Germinal center (tissue), 1 donor: ENCODE measurements around the gene SLC4A4.
"Not testable (repeated sequence)": the region's sequence is repeated elsewhere in the genome, so short reads cannot be mapped to it uniquely, and the experiment has no call there.

Source experiments
- DNase-seq: peaks from one replicate; pipeline ENCODE4 v3.0.0; 2012; ENCODE audit warnings: mixed read lengths, low spot score

Gene SLC4A4

DNA sequence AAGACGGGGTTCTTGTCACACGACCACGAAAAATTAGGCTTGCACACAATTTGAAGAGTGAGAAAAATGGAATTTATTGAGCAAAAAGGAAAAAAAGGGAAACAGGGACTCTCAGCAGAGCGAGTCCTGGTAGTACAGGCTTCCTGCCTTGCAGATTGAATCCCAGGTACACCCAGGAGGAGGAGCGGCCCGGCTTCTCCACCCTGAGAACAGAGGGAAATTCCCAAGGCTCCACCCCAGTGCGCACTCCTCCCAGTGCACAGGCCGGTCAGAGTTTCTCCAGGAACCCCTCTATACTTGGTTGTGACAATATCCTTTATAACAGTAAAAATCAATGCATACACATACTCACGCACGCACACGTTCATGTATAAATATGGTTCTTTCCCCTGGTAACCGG, 22.0 kb downstream of the SLC4A4 start:
- no peak for DNase-seq

DNA sequence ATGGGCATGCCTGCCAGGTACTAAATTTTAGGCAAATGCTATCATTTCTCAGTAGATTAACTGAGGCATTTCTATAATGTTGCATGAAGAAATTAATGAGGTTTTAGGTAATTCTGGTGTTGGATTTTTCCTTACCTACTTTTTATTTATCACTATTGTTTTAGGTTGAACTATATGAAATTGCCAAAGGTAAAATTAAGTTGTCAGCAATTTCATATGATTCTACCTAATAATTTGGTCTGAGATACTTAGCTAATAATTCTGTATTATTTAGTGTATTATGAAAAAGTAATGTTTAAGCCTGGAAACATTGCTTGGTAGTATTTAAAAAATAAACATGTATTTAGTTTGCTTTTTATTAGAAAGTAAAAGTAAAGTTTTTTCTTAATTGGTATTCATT, 22.7 kb downstream of the SLC4A4 start:
- no peak for DNase-seq

DNA sequence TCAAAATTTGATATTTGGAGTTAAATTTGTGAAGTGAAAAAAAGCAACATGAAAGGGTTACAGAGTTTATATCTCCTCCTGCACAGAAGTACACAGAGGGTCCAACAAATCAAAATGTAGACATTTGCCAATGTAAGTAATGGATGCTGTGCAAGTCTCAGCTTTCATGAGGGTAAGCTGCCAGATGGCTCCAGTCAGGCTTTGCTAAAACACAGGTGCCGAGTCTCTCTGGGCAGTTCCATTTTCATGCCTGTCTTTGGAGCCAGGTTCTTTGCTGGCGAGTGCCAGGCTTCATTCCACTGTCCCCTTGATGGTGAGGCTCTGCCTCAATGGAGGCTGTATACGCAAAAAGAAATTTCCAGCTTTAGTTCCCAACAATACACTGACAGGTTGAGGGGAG, 27.9 kb downstream of the SLC4A4 start:
- no peak for DNase-seq

GRCh38 chr4:71367546-71367945, 28.7 kb downstream of the SLC4A4 start:
- no peak for DNase-seq

DNA sequence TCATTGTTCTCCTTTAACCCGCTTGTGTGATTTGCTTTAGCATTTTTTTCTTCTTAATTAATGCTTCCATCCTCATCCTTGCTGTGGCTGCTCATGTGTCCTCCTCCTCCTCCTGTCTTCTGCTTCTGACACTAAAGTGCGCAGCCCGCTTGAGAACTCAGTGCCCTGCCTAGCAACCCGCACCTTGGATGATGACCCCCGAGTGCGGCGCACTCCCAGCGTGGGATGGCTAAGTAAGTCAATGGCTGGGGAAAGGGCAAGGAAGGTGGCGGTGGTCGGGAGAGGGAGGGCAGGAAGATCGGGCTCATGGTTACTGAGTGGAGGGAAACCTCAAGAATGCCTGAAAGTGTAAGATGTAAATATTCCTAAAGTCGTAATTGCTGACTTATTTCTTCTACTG, 30.1 kb downstream of the SLC4A4 start:
- DNase-seq: no peak

DNA sequence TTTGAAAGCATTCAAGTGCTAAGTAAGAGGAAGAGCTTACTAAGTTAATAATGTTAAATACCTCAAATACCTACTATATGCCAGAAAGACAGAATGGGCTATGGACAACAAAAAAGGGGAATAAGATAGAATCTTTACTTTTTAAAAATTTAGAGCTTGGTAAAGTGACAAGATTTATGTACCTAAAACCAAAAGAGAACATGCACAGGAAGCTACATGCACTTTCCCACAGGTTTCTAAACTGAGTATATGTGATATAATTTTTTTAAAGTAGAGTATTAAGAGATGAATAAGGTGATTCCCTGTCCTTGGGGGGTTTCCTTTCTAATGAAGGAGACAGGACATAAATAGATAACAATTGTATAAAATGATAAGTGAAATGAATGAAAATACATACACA, 30.7 kb downstream of the SLC4A4 start:
- DNase-seq: no peak

DNA sequence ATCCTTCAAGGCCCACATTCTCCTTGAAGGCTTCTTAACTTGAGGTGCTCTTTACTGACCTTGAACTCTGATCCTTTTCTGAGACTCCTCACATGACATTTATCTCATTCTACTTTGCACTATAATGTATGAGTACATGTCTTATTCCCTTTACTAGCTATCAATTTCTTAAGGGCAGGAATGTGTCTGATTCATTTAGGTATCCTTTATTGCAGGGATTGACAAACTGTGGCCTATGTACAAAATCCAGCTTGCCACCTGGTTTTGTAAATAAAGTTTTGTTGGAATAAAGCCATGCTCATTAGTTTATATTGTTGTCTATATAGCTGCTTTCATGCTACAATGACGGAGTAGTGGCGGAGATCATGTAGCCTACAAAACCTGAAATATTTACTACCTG, 36.7 kb downstream of the SLC4A4 start:
- no peak for DNase-seq

GRCh38 chr4:71377561-71377960, 38.7 kb downstream of the SLC4A4 start:
- DNase-seq: no peak

DNA sequence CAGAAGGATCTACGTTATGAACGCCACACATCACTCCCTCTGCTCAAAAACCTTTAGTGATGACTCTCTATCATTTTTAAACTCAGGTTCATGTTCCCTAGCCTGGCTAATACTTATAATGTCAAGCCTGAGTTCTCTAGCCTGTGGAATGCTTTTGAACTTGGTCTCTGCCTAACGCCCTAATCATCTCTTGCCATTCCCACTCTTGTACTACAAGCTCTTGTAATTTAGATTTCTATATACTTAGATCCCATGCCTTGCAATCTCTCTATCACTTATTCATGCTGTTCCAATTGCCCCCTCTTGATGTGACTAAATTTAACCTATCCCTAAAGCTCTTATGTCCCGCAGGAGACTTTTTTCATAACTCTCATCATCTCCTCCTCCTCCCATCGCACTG, 40.3 kb downstream of the SLC4A4 start:
- DNase-seq: no peak

GRCh38 chr4:71380788-71381187, 42.0 kb downstream of the SLC4A4 start:
- DNase-seq: no peak

GRCh38 chr4:71382125-71382899, 43.5 kb downstream of the SLC4A4 start:
- no peak for DNase-seq

- no peak for DNase-seq
These were observed 44.2 kb downstream of the SLC4A4 start for GRCh38 chr4:71382900-71383560.

DNA sequence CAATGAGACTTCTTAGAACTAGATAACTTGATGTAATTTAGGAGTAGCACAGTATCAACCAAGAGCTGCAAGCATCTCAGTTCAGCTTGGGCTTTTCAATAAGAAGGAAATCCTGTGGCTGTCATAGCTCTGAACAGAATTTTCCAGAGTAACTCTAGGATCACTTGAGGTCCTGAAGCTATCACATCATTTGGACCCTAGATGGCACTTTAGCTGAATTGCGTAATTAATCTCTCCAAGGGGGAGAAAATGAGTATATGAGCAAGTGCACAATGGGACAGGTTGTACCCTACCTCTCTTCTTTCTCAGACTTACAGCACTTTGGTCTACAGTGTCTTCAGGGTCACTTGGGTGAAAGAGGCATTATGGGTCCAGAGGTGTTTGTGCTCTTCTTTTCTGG, 45.2 kb downstream of the SLC4A4 start:
- no peak for DNase-seq

DNA sequence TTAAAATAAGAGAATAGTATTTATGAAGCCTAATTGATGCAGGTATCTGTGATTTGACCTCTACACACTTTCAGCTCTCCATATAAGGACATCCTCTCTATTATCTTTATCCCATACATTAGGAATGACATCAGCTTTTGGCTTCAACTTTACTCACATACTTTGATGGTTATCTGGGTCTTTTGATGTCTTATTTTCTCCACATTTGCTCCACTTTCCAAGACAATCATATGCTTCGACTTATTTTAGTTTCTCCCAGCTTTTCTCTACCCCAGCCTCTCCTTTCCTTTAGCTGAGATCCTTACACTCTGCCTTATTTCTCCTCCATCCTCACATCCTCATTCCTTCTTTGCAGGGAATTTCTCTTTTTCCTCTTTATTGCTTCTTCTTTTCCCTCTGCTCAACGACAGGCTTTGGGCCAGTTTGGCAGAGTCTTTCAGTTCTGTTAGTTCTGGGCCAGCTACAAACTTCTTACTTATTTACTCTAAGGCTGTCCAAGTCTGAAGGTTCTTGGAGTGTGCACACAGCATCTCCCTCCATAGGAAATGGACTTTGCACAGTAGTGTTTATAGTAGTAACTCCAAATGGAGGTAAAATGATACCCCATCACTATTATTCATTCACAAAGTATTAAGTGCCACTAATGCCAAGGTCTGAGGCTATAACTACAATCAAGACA, 50.5 kb downstream of the SLC4A4 start:
- DNase-seq: no peak

GRCh38 chr4:71392109-71392508, 53.3 kb downstream of the SLC4A4 start:
- no peak for DNase-seq

DNA sequence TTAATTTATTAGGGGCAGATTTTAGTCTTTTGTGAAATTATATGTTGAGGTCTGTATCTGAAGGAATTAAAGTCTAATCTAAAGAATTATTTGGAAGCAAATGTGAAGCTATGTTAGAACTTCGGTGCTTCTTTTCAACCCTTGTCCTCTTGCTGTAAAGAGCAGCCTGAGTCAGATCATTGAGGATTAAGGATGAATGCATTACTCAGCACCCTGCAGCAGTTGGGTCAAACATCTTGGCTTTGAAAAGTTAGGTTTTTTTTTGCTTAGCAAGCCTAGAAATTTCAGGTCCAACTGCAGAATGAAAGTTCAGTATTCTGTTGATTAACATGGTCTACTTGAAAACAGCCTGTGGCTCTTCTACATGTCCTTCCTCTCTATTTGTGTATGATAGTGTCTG, 57.6 kb downstream of the SLC4A4 start:
- DNase-seq: no peak

GRCh38 chr4:71400810-71401209, 62.0 kb downstream of the SLC4A4 start:
- no peak for DNase-seq

DNA sequence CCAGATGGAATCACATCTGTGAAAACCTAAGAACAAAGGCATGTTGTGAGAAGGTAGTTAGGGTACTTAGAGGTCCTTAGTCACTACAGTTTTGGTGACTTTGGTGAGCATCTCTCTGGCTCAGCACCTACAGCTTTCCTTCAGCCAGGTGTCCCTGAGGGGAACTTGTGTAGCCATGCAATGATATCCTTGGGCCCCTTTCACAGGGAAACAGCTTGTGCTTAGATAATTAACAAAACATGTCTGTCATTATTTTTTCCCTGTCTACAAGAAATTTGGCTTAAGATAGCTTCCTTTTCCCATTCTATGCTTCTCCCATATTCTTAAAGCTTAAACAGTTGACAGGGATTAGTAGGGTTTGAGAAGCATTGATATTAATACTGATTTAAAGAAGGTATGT, 63.8 kb downstream of the SLC4A4 start:
- no peak for DNase-seq

- DNase-seq: no peak
These were observed 65.2 kb downstream of the SLC4A4 start for GRCh38 chr4:71404049-71404448.

DNA sequence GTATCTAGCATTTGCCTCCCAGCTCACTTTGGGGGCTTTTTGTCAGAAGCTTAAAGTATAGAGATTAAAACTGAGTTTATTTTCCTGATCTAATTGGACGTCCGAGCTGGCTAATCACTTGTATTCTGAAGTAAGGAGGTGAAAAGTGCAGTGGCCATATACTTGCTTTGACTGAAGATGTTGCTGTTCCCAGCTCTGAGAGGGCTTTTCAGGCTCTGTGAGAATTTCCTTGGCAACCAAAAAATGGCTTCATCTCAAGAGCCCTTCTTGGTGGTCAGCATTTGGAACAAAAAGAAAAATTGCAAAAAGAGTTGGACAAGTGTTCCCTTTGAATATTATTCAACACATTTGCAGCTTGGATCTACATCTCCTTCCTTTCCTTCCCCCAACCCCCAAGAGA, 67.0 kb downstream of the SLC4A4 start:
- DNase-seq: no peak

GRCh38 chr4:71406459-71406963, 67.7 kb downstream of the SLC4A4 start:
- no peak for DNase-seq

DNA sequence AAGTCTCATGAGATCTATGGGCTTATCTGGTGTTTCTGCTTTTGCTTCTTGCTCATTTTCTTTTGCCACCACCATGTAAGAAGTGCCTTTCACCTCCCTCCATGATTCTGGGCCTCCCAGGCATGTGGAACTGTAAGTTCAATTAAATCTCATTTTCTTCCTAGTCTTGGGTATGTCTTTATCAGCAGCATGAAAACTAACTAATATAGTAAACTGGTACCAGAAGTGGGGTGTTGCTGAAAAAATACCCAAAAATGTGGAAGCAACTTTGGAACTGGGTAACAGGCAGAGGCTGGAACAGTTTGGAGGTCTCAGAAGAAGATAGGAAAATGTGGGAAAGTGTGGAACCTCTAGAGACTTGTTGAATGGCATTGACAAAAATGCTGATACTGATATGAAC, 70.1 kb downstream of the SLC4A4 start:
- not testable (repeated sequence) for DNase-seq

DNA sequence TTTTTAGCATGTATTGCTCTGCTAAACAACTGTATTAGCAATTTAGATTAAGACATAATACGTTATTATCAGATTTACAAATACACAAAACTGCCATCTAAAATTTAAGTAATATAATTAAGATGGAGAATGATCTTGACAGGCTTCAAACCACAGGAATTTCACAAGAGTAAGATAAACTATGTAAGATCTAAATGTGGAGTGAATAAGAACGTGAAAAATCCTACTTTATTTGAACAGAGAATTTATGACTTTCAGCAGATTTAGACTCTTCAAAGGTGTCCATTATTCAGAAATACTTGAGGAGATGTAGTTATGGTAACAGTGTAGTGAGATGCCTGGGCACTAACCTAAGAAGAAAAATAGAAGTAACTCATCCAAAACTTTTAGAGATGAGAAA, 73.2 kb downstream of the SLC4A4 start:
- DNase-seq: no peak
